ENCODE measurements around the gene CCDC6. TPM values are rescaled to one million over a fixed set of nuclear protein-coding genes. Genes with fewer than 3 reads are reported as not detected.
"Not testable (repeated sequence)": the region's sequence is repeated elsewhere in the genome, so short reads cannot be mapped to it uniquely, and the experiment has no call there.

CCDC6 gene
- 10 to 100 TPM; 30.8 to 66.0 (median 53.4) TPM for total RNA-seq

DNA sequence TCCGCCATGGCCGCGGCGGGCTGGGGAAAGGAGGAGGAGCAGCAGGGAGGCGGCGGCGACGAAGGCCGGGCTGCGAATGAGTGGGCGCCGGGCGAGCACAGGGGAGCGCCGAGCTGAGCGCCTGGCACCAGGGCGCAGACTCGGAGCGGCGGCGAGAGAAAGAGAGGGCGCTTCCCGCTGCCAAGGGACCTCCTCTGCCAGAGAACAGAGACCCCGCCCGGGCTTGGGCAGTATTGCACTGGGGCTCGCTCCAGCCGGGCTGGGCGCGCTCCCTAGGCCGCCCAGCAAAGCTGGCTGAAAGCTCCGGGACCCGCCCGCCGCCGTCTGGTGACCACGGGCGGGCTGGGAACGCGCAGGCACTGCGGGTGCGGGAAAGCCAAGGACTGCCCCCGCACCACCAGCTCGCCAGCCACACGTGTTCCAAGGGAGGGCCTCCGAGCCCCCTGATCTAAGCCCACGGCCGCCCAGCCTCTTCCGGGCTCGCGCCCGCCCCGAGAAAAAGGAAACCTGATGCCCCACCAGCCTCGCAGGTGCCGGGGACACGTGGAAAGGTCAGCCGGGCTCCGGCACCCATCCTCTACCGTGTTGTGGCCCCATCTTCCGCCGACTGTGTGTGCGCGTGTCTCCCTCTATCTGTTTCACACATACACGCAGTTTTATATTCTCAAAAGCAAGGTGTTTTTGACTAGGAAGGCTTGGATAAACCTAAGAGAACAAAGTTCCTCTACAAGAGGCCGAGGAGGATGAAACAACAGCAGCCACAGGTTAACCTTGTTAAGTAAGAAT lies at the start of gene CCDC6:
TSS of gene CCDC6 (minus strand) at position 140 of the 786 bp plus-strand sequence. CDS start at position 8, 132 bp downstream.
- ATAC-seq = peak; percentile 93
- no peaks in the 10 kb centered on the region for H3K9me3 ChIP-seq
- H3K4me1 ChIP-seq = peaks cover 0 to 59% (median 15%) of the 10 kb centered on the region in 3 donors
- no peaks in the 10 kb centered on the region for H3K27me3 ChIP-seq
- TF ChIP-seq POLR2AphosphoS5 (IDR thresholded peaks at IDR 0.05) (peak; percentile 97), POLR2A (IDR thresholded peaks at IDR 0.05) (peak; percentile 87 to 94), EP300 (IDR thresholded peaks at IDR 0.05) (no peak)
- TF ChIP-seq, protein P1, sequence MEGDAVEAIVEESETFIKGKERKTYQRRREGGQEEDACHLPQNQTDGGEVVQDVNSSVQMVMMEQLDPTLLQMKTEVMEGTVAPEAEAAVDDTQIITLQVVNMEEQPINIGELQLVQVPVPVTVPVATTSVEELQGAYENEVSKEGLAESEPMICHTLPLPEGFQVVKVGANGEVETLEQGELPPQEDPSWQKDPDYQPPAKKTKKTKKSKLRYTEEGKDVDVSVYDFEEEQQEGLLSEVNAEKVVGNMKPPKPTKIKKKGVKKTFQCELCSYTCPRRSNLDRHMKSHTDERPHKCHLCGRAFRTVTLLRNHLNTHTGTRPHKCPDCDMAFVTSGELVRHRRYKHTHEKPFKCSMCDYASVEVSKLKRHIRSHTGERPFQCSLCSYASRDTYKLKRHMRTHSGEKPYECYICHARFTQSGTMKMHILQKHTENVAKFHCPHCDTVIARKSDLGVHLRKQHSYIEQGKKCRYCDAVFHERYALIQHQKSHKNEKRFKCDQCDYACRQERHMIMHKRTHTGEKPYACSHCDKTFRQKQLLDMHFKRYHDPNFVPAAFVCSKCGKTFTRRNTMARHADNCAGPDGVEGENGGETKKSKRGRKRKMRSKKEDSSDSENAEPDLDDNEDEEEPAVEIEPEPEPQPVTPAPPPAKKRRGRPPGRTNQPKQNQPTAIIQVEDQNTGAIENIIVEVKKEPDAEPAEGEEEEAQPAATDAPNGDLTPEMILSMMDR (IDR thresholded peaks at IDR 0.05) = peak; percentile 82 to 91 (median 86)
- 0 to 1% methylated on average over 1 to 7 of the region's 64 CpGs for WGBS, 2 donors (ENCODE audit: low coverage in 1 of 2)
- peak within 1 kb of the TSS; percentile 78 to 90 for H3K4me3 ChIP-seq
- no peaks in the 10 kb centered on the region for H3K36me3 ChIP-seq
- H3K27ac ChIP-seq = peak within 1 kb of the TSS; percentile 81 to 98 (median 90)

DNA sequence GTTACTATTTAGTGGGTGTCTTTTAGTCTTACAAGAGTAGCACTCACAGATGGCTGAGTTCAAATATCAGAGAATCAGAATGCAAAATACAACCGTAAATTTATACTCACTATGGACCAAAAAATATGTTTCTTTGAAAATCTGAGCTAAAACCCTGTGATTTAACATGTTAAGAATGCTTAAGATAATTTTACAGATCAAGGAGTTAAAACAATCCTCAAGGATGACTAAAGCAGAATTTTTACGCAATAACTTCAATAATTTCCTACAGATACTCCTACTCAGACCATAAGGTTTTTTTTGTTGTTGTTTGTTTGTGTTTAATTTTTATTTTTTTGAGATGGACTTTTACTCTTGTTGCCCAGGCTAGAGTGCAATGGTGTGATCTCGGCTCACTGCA lies 47.9 kb upstream of the CCDC6 start:
- H3K4me1 ChIP-seq = no peaks in the 10 kb centered on the region
- TF ChIP-seq POLR2A (IDR thresholded peaks at IDR 0.05) (no peak), EP300 (IDR thresholded peaks at IDR 0.05) (no peak), POLR2AphosphoS5 (IDR thresholded peaks at IDR 0.05) (no peak)
- TF ChIP-seq, protein P1 (IDR thresholded peaks at IDR 0.05) = no peak
- no peaks in the 10 kb centered on the region for H3K9me3 ChIP-seq
- no peaks in the 10 kb centered on the region for H3K27me3 ChIP-seq
- ATAC-seq = no peak
- WGBS, 2 donors (ENCODE audit: low coverage in 1 of 2) = 71 to 96% methylated on average over 3 of the region's 3 CpGs
- no peak overlapping the region for H3K4me3 ChIP-seq
- H3K27ac ChIP-seq = no peak overlapping the region
- no peaks in the 10 kb centered on the region for H3K36me3 ChIP-seq

DNA sequence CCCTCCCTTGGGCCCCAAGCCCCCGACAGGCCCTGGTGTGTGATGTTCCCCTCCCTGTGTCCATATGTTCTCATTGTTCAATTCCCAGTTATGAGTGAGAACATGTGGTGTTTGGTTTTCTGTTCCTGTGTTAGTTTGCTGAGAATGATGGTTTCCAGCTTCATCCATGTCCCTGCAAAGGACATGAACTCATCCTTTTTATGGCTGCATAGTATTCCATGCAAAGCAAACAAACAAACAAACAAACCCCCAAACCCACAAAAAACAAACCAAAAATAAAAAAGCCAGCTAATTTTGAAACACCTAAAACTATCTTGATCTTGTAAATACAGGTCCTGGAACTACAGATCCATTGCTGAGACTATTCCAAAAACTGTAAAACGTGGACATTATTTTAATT lies 47.4 kb upstream of the CCDC6 start:
- ATAC-seq, H3K4me3 ChIP-seq, H3K9me3 ChIP-seq, H3K36me3 ChIP-seq, H3K27me3 ChIP-seq, H3K27ac ChIP-seq, H3K4me1 ChIP-seq: not testable (repeated sequence)
- WGBS, 2 donors (ENCODE audit: low coverage in 1 of 2) = 69 to 100% methylated on average over 1 of the region's 2 CpGs

DNA sequence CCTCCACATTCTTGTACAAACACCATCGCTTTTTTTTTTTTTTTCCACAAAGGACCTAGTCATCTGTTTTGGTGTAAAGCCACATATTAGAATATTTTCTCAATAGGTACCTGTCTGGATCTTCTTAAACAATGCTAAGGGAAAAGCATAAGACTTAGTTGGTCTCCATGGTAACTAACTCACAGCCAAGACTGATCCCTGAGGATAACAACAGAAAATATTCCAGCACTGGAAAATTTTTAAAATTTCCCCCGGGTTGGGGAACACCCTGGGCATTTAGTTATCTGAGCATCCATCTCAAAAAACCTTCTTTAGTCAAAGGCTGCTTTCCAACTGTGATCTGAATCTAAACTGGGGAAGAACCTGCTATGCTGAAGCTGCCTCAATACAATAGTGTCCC lies 43.7 kb upstream of the CCDC6 start:
- no peaks in the 10 kb centered on the region for H3K36me3 ChIP-seq
- H3K4me1 ChIP-seq = no peaks in the 10 kb centered on the region
- no peaks in the 10 kb centered on the region for H3K9me3 ChIP-seq
- no peak overlapping the region for H3K4me3 ChIP-seq
- WGBS, 2 donors (ENCODE audit: low coverage in 1 of 2) = 53 to 56% methylated on average over 2 of the region's 2 CpGs
- TF ChIP-seq EP300 (IDR thresholded peaks at IDR 0.05) (no peak), POLR2AphosphoS5 (IDR thresholded peaks at IDR 0.05) (no peak)
- TF ChIP-seq, protein P1 (IDR thresholded peaks at IDR 0.05) = no peak
- no peak overlapping the region for H3K27ac ChIP-seq
- no peaks in the 10 kb centered on the region for H3K27me3 ChIP-seq
- no peak for ATAC-seq

DNA sequence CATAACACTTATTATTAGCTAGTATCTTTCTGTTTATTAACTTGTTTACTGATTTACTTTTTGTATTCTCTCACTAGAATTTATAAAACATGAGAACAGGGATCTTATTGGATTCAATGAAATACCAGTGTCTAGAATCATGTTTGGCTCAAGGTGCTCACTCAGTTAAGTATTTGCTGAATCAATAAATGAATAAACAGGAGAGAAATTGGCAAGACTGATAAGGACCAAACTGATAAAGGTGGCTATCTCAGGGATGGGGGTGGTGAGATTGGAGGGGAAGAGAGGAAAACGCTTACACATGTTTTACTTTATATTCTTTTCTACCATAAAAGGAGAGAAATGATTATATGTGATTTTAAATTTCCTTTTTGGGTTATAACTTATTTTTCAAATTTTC lies 43.3 kb upstream of the CCDC6 start:
- H3K27ac ChIP-seq = no peak overlapping the region
- TF ChIP-seq EP300 (IDR thresholded peaks at IDR 0.05) (no peak), POLR2A (IDR thresholded peaks at IDR 0.05) (no peak), POLR2AphosphoS5 (IDR thresholded peaks at IDR 0.05) (no peak)
- TF ChIP-seq, protein P1 (IDR thresholded peaks at IDR 0.05) = no peak
- no peaks in the 10 kb centered on the region for H3K27me3 ChIP-seq
- no peak for ATAC-seq
- no peak overlapping the region for H3K4me3 ChIP-seq
- 60 to 89% methylated on average over 1 of the region's 1 CpG for WGBS, 2 donors (ENCODE audit: low coverage in 1 of 2)
- no peaks in the 10 kb centered on the region for H3K9me3 ChIP-seq
- H3K4me1 ChIP-seq = no peaks in the 10 kb centered on the region
- no peaks in the 10 kb centered on the region for H3K36me3 ChIP-seq
